ENCODE measurements around the gene ATP5MC3. TPM values are rescaled to one million over a fixed set of nuclear protein-coding genes. Genes with fewer than 3 reads are reported as not detected.

Gene ATP5MC3
- total RNA-seq, 6 experiments from 2014 or later: 149 to 204 (median 185) TPM

DNA sequence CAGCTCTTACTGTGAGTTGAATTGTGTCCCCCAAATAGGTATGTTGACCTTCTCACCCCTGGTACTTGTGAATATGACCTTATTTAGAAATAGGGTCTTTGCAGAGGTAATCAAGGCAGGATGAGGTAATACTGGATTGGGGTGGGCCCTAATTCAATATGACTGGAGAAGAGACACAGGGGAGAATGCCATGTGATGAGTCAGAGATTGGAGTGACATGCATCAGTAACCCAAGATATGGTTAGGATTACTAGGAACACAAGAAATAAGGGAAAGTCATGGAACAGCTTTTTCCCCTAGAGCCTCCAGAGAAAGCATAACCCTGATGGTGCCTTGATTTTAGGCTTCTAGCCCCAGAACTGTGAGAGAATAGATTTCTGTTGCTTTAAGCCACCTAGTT is 37.0 kb upstream of the ATP5MC3 start:
- no peaks in the 10 kb centered on the region for H3K36me3 ChIP-seq
- intact Hi-C loops (cut with DNase I): no loop called here
- H3K27ac ChIP-seq: no peak overlapping the region
- no peaks in the 10 kb centered on the region for H3K9me3 ChIP-seq
- ATAC-seq (no peak), DNase-seq (no peak)
- no peak overlapping the region for H3K4me3 ChIP-seq
- TF ChIP-seq, protein P1, sequence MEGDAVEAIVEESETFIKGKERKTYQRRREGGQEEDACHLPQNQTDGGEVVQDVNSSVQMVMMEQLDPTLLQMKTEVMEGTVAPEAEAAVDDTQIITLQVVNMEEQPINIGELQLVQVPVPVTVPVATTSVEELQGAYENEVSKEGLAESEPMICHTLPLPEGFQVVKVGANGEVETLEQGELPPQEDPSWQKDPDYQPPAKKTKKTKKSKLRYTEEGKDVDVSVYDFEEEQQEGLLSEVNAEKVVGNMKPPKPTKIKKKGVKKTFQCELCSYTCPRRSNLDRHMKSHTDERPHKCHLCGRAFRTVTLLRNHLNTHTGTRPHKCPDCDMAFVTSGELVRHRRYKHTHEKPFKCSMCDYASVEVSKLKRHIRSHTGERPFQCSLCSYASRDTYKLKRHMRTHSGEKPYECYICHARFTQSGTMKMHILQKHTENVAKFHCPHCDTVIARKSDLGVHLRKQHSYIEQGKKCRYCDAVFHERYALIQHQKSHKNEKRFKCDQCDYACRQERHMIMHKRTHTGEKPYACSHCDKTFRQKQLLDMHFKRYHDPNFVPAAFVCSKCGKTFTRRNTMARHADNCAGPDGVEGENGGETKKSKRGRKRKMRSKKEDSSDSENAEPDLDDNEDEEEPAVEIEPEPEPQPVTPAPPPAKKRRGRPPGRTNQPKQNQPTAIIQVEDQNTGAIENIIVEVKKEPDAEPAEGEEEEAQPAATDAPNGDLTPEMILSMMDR (IDR thresholded peaks at IDR 0.05): no peak
- TF ChIP-seq POLR2A (IDR thresholded peaks at IDR 0.05): no peak
- no peaks in the 10 kb centered on the region for H3K27me3 ChIP-seq
- no peaks in the 10 kb centered on the region for H3K4me1 ChIP-seq

- intact Hi-C loops (cut with DNase I): no loop called here
- peak in 2 of 4 donors; percentile 18 to 49 for ATAC-seq
- Histone ChIP-seq H3K4me3 (no peak overlapping the region), H3K9me3 (no peaks in the 10 kb centered on the region), H3K27ac (no peak overlapping the region), H3K4me1 (no peaks in the 10 kb centered on the region), H3K27me3 (peaks cover 0 to 7% of the 10 kb centered on the region in 2 donors), H3K36me3 (no peaks in the 10 kb centered on the region)
- 69% methylated on average over 6 of the region's 6 CpGs for WGBS (ENCODE audit: insufficient coverage, low coverage, low lambda C conversion rate, missing lambda C conversion rate)
- no peak for TF ChIP-seq POLR2A (IDR thresholded peaks at IDR 0.05)
- TF ChIP-seq, protein P1 (IDR thresholded peaks at IDR 0.05): no peak
- DNase-seq: peak in 2 of 3 donors; percentile 24 to 49
Observed at GRCh38 chr2:175207741-175208438, 26.4 kb upstream of the ATP5MC3 start.

GRCh38 chr2:175206866-175207265 is 25.4 kb upstream of the ATP5MC3 start:
- ATAC-seq: no peak
- Histone ChIP-seq H3K27ac (no peak overlapping the region), H3K27me3 (peaks cover 0 to 7% of the 10 kb centered on the region in 2 donors), H3K9me3 (no peaks in the 10 kb centered on the region), H3K36me3 (no peaks in the 10 kb centered on the region), H3K4me3 (no peak overlapping the region), H3K4me1 (no peaks in the 10 kb centered on the region)
- 60% methylated on average over 3 of the region's 3 CpGs for WGBS (ENCODE audit: insufficient coverage, low coverage, low lambda C conversion rate, missing lambda C conversion rate)
- no peak for DNase-seq
- TF ChIP-seq POLR2A (IDR thresholded peaks at IDR 0.05): no peak
- TF ChIP-seq, protein P1 (IDR thresholded peaks at IDR 0.05): no peak
- intact Hi-C loops (cut with DNase I): no loop called here

DNA sequence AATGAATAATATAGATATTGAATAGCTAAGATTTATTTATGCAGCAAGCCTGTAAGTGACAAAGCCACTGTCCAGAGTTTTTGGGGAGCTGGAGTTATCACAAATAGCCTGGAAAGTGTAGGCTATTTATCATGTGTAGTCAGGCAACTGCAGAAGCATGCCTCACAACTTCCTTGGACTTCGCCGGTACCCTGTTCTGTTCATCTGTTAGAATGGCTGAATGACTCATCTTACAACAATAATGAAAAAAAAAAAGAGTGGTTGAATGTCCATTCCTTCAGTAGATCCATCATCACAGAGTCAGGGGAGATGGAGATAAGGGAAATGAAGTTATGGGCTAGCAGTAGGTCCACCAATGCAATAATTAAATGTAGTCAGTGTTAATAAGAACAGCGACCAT is 24.0 kb upstream of the ATP5MC3 start:
- Histone ChIP-seq H3K36me3 (no peaks in the 10 kb centered on the region), H3K4me3 (no peak overlapping the region), H3K27ac (no peak overlapping the region), H3K27me3 (peaks cover 0 to 7% of the 10 kb centered on the region in 2 donors), H3K4me1 (no peaks in the 10 kb centered on the region), H3K9me3 (no peaks in the 10 kb centered on the region)
- ATAC-seq (no peak), DNase-seq (no peak)
- WGBS (ENCODE audit: insufficient coverage, low coverage, low lambda C conversion rate, missing lambda C conversion rate): 63% methylated on average over 3 of the region's 3 CpGs
- TF ChIP-seq POLR2A (IDR thresholded peaks at IDR 0.05): no peak
- TF ChIP-seq, protein P1 (IDR thresholded peaks at IDR 0.05): no peak
- intact Hi-C loops (cut with DNase I): no loop called here

All from right lobe of liver (tissue), 6 donors.